GM10248 (cell line): ENCODE results near the gene TRAPPC3L.

Source experiments
- CTCF ChIA-PET: fragments of 300-600 bp; sonication (Branson Sonifier 250); formaldehyde crosslinking; extraction: SDS; loops from one replicate; lab custom pipeline; 2021; ENCODE audit warnings: antibody characterized with exemption; lab: Yijun Ruan, JAX
- POLR2A ChIA-PET: fragments of 350-650 bp; sonication (Branson Sonifier 250); formaldehyde crosslinking; extraction: SDS; loops from one replicate; lab custom pipeline; 2020; ENCODE audit warnings: antibody characterized with exemption; lab: Yijun Ruan, JAX
- DNase-seq: peaks from one replicate; pipeline ENCODE4 v3.0.0; 2012; ENCODE audit errors: extremely low spot score
- TF ChIP-seq, protein P1 (sequence below): IDR thresholded peaks from 2 replicates; pipeline ENCODE4 v1.5.1; 2012; ENCODE audit warnings: mild to moderate bottlenecking, low read depth; ENCODE audit errors: extremely low read depth, missing control alignments, control extremely low read depth

Gene TRAPPC3L

DNA sequence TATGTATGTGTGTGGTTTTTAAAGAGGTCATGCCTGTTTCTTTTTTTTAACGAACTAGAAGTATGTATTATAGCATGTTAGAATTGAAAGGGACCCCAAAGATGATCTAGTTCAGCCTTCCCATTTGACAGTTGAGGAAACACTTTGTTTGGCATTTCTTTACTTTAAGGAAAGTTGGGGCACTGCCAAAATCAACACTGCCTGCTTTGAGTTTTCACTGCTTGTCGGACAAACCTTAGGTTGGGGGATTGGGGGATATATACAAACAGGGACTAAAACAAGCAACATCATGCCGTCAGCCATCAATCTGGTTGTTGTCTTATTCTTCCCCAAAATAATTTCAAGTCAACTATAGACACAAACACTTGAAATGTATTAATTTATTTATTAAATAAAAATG lies 98.4 kb downstream of the TRAPPC3L start:
- TF ChIP-seq, protein P1, sequence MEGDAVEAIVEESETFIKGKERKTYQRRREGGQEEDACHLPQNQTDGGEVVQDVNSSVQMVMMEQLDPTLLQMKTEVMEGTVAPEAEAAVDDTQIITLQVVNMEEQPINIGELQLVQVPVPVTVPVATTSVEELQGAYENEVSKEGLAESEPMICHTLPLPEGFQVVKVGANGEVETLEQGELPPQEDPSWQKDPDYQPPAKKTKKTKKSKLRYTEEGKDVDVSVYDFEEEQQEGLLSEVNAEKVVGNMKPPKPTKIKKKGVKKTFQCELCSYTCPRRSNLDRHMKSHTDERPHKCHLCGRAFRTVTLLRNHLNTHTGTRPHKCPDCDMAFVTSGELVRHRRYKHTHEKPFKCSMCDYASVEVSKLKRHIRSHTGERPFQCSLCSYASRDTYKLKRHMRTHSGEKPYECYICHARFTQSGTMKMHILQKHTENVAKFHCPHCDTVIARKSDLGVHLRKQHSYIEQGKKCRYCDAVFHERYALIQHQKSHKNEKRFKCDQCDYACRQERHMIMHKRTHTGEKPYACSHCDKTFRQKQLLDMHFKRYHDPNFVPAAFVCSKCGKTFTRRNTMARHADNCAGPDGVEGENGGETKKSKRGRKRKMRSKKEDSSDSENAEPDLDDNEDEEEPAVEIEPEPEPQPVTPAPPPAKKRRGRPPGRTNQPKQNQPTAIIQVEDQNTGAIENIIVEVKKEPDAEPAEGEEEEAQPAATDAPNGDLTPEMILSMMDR = no peak
- no peak for DNase-seq
- POLR2A ChIA-PET = no interaction called here
- CTCF ChIA-PET = interaction anchor here (1.1 to 6.9 kb wide), 3 partner anchors 16 to 159 kb away, joined by 3 to 61 read pairs (median 5); no protein-coding TSS in a partner anchor

- ChIA-PET POLR2A (interaction anchor here (0.7 kb wide), 1 partner anchor 284 kb away, joined by 3 read pairs; no protein-coding TSS in a partner anchor), CTCF (interaction anchor here (1.2 to 6.9 kb wide), 5 partner anchors 16 to 177 kb away, joined by 3 to 61 read pairs (median 3); no protein-coding TSS in a partner anchor)
- TF ChIP-seq, protein P1 = no peak
- DNase-seq = no peak
Measured at GRCh38 chr6:116446399-116446798, 99.1 kb downstream of the TRAPPC3L start.

- TF ChIP-seq, protein P1 = no peak
- no peak for DNase-seq
- POLR2A ChIA-PET = no interaction called here
- CTCF ChIA-PET = interaction anchor here (0.7 to 6.9 kb wide), 18 partner anchors 8 to 176 kb away, joined by 3 to 61 read pairs (median 4); partner anchors contain the start of genes CALHM4 and CALHM6
Measured at GRCh38 chr6:116445102-116445501, 100.4 kb downstream of the TRAPPC3L start.
